CD14-positive monocyte (primary cell): ENCODE results near the gene OSBP2. TPM values are rescaled to one million over a fixed set of nuclear protein-coding genes. Genes with fewer than 3 reads are reported as not detected.

Experiments used
- DNase-seq, 3 donors: peaks; one replicate each; pipeline ENCODE4 v3.0.0-alpha.2; 2011 to 2022
- H2AFZ ChIP-seq: 2 replicates; pipeline ENCODE4 v1.6.0; 2012; ENCODE audit warnings: mild to moderate bottlenecking, low read depth, low read length, inconsistent platforms; ENCODE audit not compliant: insufficient read depth, poor library complexity, severe bottlenecking
- H3K27ac ChIP-seq, 2 donors: 1 replicate in 1 of 2; 2 replicates in 1 of 2; pipeline ENCODE4 v1.5.1; 2012 to 2013; ENCODE audit warnings: low read length in 2 of 2, control low read depth in 1 of 2, inconsistent platforms in 1 of 2, low read depth in 1 of 2, mild to moderate bottlenecking in 1 of 2
- H3K27me3 ChIP-seq, 2 donors: one replicate each; pipeline versions ENCODE4 v1.6.0 to v1.6.1; 2011 to 2013; ENCODE audit warnings: low read length in 2 of 2; ENCODE audit not compliant: control insufficient read depth in 2 of 2, insufficient read depth in 2 of 2
- H3K36me3 ChIP-seq, 2 donors: replicated peaks in 1 of 2; 1 replicate in 1 of 2; 2 replicates in 1 of 2; pipeline versions ENCODE4 v1.5.1 to v1.6.1; 2012 to 2013; ENCODE audit warnings: low read length in 2 of 2, control low read depth in 1 of 2, inconsistent platforms in 1 of 2, mild to moderate bottlenecking in 1 of 2; ENCODE audit not compliant: insufficient read depth in 2 of 2, control insufficient read depth in 1 of 2
- H3K4me1 ChIP-seq, 2 donors: 1 replicate in 1 of 2; 2 replicates in 1 of 2; pipeline versions ENCODE4 v1.5.1 to v1.6.1; 2012 to 2013; ENCODE audit warnings: low read length in 2 of 2, control low read depth in 1 of 2, inconsistent platforms in 1 of 2, mild to moderate bottlenecking in 1 of 2, moderate library complexity in 1 of 2; ENCODE audit not compliant: insufficient read depth in 2 of 2, control insufficient read depth in 1 of 2
- H3K4me2 ChIP-seq: replicated peaks from 2 replicates; pipeline ENCODE3; 2012; ENCODE audit warnings: low read length, moderate library complexity, mild to moderate bottlenecking; ENCODE audit not compliant: poor library complexity, severe bottlenecking; ENCODE audit errors: extremely low read depth
- H3K4me3 ChIP-seq, 3 experiments: fragments of 200-600 bp in 1 of 3; sonication (generic) in 1 of 3; replicated peaks in 1 of 3; 1 replicate in 2 of 3; 2 replicates in 1 of 3; pipeline ENCODE4 v1.5.1; 2011 to 2013; ENCODE audit warnings: low read length in 3 of 3, mild to moderate bottlenecking in 3 of 3, control low read depth in 2 of 3, low read depth in 2 of 3, inconsistent platforms in 1 of 3, moderate library complexity in 1 of 3
- H3K79me2 ChIP-seq: 2 replicates; pipeline ENCODE4 v1.6.0; 2012; ENCODE audit warnings: mild to moderate bottlenecking, control low read depth, inconsistent platforms, low read length, moderate library complexity; ENCODE audit not compliant: insufficient read depth
- H3K9ac ChIP-seq: 2 replicates; pipeline ENCODE4 v1.6.0; 2017; ENCODE audit warnings: low read length, mild to moderate bottlenecking; ENCODE audit not compliant: insufficient read depth, poor library complexity, severe bottlenecking
- H3K9me3 ChIP-seq, 2 donors: replicated peaks in 1 of 2; 1 replicate in 1 of 2; 2 replicates in 1 of 2; pipeline versions ENCODE4 v1.5.1 to v1.6.1; 2012 to 2013; ENCODE audit warnings: low read length in 2 of 2, control low read depth in 1 of 2; ENCODE audit not compliant: control insufficient read depth in 1 of 2, insufficient read depth in 1 of 2
- H4K20me1 ChIP-seq: 2 replicates; pipeline ENCODE4 v1.6.0; 2012; ENCODE audit warnings: mild to moderate bottlenecking, low read length, control low read depth, moderate library complexity; ENCODE audit not compliant: insufficient read depth
- H3K27ac Mint-ChIP-seq, 7 donors: one replicate each; pipeline ENCODE4 v1.8.0; 2020; ENCODE audit warnings: mild to moderate bottlenecking in 7 of 7, mixed read lengths in 7 of 7, moderate library complexity in 6 of 7, inconsistent platforms in 2 of 7
- H3K27me3 Mint-ChIP-seq, 3 donors: one replicate each; pipeline ENCODE4 v1.8.0; 2021 to 2022; ENCODE audit warnings: low read depth in 3 of 3, mild to moderate bottlenecking in 3 of 3, mixed read lengths in 3 of 3, moderate library complexity in 3 of 3, inconsistent platforms in 1 of 3
- H3K36me3 Mint-ChIP-seq, 2 donors: one replicate each; pipeline ENCODE4 v1.8.0; 2020; ENCODE audit warnings: mixed read lengths in 2 of 2, inconsistent platforms in 1 of 2, mild to moderate bottlenecking in 1 of 2
- H3K4me1 Mint-ChIP-seq: one replicate; pipeline ENCODE4 v1.8.0; 2020; ENCODE audit warnings: mild to moderate bottlenecking, mixed read lengths
- H3K4me3 Mint-ChIP-seq, 2 donors: one replicate each; pipeline ENCODE4 v1.8.0; 2020; ENCODE audit warnings: mild to moderate bottlenecking in 2 of 2, mixed read lengths in 2 of 2, moderate library complexity in 1 of 2
- H3K9me3 Mint-ChIP-seq, 7 donors: one replicate each; pipeline ENCODE4 v1.8.0; 2020 to 2022; ENCODE audit warnings: mixed read lengths in 7 of 7, mild to moderate bottlenecking in 6 of 7, moderate library complexity in 6 of 7, inconsistent platforms in 2 of 7
- CTCF ChIP-seq: fragments of 200-600 bp; IDR thresholded peaks from one replicate; pipeline ENCODE4 v1.8.0; 2022; ENCODE audit warnings: antibody characterized with exemption, mild to moderate bottlenecking
- WGBS: methylation state at CpG from one replicate; pipeline ENCODE4 v1.1.5; 2013; ENCODE audit warnings: missing lambda C conversion rate; ENCODE audit not compliant: insufficient coverage; 5-methylcytosine and 5-hydroxymethylcytosine counted together
- intact Hi-C, 2 donors: fragments of 100-400 bp; cut with micrococcal nuclease; formaldehyde crosslinking; loops; one replicate each; pipeline versions ENCODE4 v1.15.0 to v1.15.1; 2023
- polyA plus RNA-seq, 3 donors: library from polyadenylated mRNA; depleted of rRNA in 1 of 3; unstranded in 2 of 3; stranded (reverse) in 1 of 3; fragments of 300-500 nt in 2 of 3; fragments of >200 nt in 1 of 3; fragmentation: Illumina TruSeq in 2 of 3; gene quantifications; 1 replicate in 2 of 3; 2 replicates in 1 of 3; pipeline ENCODE4 v1.2.3, GENCODE V29; 2012 to 2021

The OSBP2 gene
- polyA plus RNA-seq, 3 donors: 0.21 to 0.54 TPM; not detected in 1

GRCh38 chr22:30773919-30774318 is 79.2 kb downstream of the OSBP2 start:
- Mint-ChIP-seq H3K27me3 (peaks cover 0 to 3% (median 2%) of the 10 kb centered on the region in 3 donors), H3K9me3 (no peaks in the 10 kb centered on the region), H3K4me3 (no peak overlapping the region), H3K4me1 (no peaks in the 10 kb centered on the region), H3K27ac (no peak overlapping the region), H3K36me3 (no peaks in the 10 kb centered on the region)
- Histone ChIP-seq H3K36me3 (no peaks in the 10 kb centered on the region), H3K4me3 (no peak overlapping the region), H3K4me2 (no peak overlapping the region), H4K20me1 (no peaks in the 10 kb centered on the region), H3K4me1 (no peaks in the 10 kb centered on the region), H3K27me3 (no peaks in the 10 kb centered on the region), H3K27ac (no peak overlapping the region), H3K79me2 (no peaks in the 10 kb centered on the region), H2AFZ (no peak overlapping the region), H3K9ac (no peak overlapping the region), H3K9me3 (no peaks in the 10 kb centered on the region)
- DNase-seq: no peak
- 94% methylated on average over 2 of the region's 5 CpGs for WGBS
- intact Hi-C loops: no loop called here
- TF ChIP-seq CTCF: no peak

- WGBS: no CpG with 5 or more reads among the region's 4 CpGs
- intact Hi-C loops: no loop called here
- TF ChIP-seq CTCF: no peak
These were observed 79.9 kb downstream of the OSBP2 start for GRCh38 chr22:30774566-30774965.

More at GRCh38 chr22:30774566-30774965, 79.9 kb downstream of the OSBP2 start:
- H3K9me3 ChIP-seq: no peaks in the 10 kb centered on the region
- H3K4me3 Mint-ChIP-seq: no peak overlapping the region
- H3K27me3 ChIP-seq: no peaks in the 10 kb centered on the region
- no peak overlapping the region for H2AFZ ChIP-seq
- no peaks in the 10 kb centered on the region for H3K9me3 Mint-ChIP-seq
- no peak overlapping the region for H3K27ac ChIP-seq
- H3K36me3 ChIP-seq: no peaks in the 10 kb centered on the region
- no peak overlapping the region for H3K9ac ChIP-seq
- H3K27ac Mint-ChIP-seq: no peak overlapping the region
- H3K4me2 ChIP-seq: no peak overlapping the region
- DNase-seq: no peak
- peaks cover 0 to 3% (median 2%) of the 10 kb centered on the region in 3 donors for H3K27me3 Mint-ChIP-seq
- no peak overlapping the region for H3K4me3 ChIP-seq
- H3K36me3 Mint-ChIP-seq: no peaks in the 10 kb centered on the region
- H4K20me1 ChIP-seq: no peaks in the 10 kb centered on the region
- H3K4me1 Mint-ChIP-seq: no peaks in the 10 kb centered on the region
- no peaks in the 10 kb centered on the region for H3K4me1 ChIP-seq
- H3K79me2 ChIP-seq: no peaks in the 10 kb centered on the region
